Epithelial cell of esophagus (primary cell): Measurements from ENCODE around the gene NBAS.

Experiments used
- DNase-seq: peaks from one replicate; pipeline ENCODE4 v3.0.0; 2010; ENCODE audit warnings: low read depth
- H3K4me3 ChIP-seq: 2 replicates; pipeline ENCODE4 v1.5.1; 2011; ENCODE audit warnings: mild to moderate bottlenecking, low read length, control low read depth
- TF ChIP-seq, protein P1 (sequence below): IDR thresholded peaks from 2 replicates; pipeline ENCODE4 v1.5.1; 2011; ENCODE audit warnings: low read depth, mild to moderate bottlenecking, low read length, control low read depth, inconsistent platforms; ENCODE audit not compliant: insufficient read depth; ENCODE audit errors: missing control alignments

Gene NBAS

DNA sequence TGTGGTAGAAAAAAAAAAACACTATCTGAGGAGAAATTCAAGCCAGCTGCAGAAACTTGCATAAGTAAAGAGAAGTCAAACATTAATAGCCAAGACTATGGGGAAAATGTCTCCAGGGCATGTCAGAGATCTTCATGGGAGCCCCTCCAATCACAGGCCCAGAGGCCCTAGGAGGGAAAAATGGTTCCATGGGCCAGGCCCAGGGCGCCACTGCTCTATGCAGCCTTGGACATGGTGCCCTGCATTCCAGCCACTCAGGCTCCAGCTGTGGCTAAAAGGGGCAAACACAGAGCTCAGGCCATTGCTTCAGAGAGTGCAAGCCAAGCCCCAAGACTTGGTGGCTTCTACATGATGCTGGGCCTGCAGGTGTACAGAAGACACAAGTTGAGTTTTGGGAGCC lies 354.7 kb downstream of the NBAS start:
- no peak for DNase-seq
- TF ChIP-seq, protein P1, sequence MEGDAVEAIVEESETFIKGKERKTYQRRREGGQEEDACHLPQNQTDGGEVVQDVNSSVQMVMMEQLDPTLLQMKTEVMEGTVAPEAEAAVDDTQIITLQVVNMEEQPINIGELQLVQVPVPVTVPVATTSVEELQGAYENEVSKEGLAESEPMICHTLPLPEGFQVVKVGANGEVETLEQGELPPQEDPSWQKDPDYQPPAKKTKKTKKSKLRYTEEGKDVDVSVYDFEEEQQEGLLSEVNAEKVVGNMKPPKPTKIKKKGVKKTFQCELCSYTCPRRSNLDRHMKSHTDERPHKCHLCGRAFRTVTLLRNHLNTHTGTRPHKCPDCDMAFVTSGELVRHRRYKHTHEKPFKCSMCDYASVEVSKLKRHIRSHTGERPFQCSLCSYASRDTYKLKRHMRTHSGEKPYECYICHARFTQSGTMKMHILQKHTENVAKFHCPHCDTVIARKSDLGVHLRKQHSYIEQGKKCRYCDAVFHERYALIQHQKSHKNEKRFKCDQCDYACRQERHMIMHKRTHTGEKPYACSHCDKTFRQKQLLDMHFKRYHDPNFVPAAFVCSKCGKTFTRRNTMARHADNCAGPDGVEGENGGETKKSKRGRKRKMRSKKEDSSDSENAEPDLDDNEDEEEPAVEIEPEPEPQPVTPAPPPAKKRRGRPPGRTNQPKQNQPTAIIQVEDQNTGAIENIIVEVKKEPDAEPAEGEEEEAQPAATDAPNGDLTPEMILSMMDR: no peak
- no peak overlapping the region for H3K4me3 ChIP-seq

DNA sequence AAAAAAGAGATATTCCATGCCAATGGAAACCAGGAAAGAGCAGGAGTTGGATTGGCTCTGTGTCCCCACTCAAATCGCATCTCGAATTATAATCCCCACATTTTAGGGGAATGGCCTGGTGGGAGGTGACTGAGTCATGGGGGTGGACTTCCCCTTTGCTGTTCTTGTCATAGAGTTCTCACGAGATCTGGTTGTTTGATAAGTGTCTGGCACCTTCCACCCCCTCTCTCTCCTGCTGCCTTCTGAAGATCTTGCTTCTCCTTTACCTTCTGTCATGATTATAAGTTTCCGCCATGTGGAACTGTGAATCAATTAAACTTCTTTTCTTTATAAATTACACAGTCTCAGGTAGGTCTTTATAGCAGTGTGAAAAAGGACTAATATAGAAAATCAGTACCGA lies 355.6 kb downstream of the NBAS start:
- no peak overlapping the region for H3K4me3 ChIP-seq
- TF ChIP-seq, protein P1: no peak
- no peak for DNase-seq

DNA sequence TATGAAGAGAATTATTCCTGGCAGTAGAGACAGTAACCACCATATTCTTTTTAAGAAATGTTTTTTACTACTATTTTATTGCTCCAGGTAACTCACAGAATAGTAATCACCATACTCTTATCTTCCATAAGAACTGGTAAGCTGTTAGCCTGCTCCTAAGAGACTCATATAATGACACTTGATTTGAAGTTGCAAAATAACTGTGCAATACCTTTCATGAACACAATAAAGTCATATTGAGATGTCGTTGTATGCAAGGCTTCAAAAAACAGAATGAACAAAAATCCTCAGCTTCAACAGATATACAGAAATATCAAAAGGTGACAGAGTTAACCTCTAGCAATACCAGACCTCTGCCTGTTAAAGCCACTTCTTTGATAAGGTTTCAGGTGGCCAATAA lies 360.1 kb downstream of the NBAS start:
- DNase-seq: no peak
- no peak overlapping the region for H3K4me3 ChIP-seq
- TF ChIP-seq, protein P1: no peak

DNA sequence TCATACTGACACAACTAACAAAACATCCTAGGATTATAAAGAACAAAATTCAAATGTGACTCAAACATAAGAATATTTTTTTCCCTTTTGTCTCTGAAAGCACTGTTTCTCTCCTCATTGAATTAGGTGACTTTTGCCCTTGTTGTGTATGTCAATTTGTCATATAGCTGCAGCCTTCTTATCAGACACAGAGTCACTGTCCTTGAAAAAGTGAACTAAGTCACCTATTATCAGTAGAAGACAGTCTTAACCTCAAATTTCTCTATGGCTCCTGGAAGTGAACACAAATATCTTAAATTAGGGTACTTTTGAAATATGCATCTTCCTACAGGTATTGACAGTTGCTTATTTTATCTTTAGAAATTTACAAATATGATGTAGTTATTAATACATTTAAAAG lies 360.6 kb downstream of the NBAS start:
- DNase-seq: no peak
- H3K4me3 ChIP-seq: no peak overlapping the region
- TF ChIP-seq, protein P1: no peak

DNA sequence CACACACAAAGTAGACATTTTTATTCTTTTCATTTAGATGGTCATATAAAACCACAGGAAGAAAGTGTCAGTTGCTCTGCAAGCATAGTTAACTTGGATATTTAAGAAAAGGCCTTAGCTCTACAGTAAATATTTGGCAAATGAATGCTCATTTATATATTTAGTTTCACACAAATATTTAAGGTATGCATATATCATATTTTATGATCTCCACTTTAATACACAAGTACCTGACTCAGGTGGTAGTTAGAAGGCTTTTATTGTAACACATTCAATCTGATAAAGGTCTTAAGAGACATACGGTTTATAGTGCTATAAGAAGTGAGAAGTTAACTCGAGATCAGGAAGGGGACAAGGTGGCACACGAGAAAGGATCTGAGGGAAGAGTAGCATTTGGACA lies 363.1 kb downstream of the NBAS start:
- TF ChIP-seq, protein P1: no peak
- no peak overlapping the region for H3K4me3 ChIP-seq
- DNase-seq: no peak

DNA sequence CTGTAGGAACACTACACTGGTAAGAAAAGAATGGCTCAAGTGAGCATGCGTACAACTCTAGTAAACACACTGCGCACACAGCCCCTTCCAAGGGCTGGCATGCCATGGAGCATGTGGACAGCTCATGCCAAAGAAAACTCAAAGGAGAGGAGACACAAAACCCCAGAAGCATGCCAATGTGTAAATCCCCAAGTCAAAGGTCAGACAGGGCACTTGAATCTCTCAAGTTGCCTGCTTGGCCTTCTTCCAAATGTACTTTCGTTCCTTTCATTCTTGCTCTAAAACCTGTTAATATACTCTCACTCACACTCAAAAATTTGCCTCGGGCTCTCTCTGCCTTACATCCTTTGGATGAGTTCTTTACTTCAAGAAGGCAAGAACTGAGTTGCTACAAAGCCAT lies 365.3 kb downstream of the NBAS start:
- peak; percentile 40 for DNase-seq
- no peak overlapping the region for H3K4me3 ChIP-seq
- TF ChIP-seq, protein P1: no peak

DNA sequence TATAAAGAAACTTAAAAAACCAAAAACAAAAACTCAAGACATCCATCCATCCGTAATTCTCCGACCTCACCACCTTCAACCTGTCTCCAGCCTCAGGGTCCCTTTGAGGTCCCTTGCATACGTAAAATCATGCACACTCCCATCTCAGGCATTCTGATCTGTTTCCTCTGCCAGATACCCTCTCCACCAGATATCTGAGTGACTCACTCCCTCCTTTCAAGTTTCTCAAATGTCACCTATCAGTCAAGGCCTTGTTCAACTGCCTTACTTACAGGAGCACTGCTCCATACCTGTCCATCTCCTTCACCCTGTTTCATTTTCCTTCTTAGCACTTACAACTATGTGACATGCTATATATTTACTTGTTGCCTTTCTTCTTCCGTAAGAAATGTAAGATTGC lies 369.3 kb downstream of the NBAS start:
- no peak for DNase-seq
- no peak overlapping the region for H3K4me3 ChIP-seq
- TF ChIP-seq, protein P1: no peak
